Left ventricle myocardium inferior (tissue), 1 donor: Measurements from ENCODE around the gene AIDA. TPM values are rescaled to one million over a fixed set of nuclear protein-coding genes. Genes with fewer than 3 reads are reported as not detected.

Experiments
- DNase-seq: peaks from one replicate; pipeline ENCODE4 v3.0.0-alpha.2; 2020
- H3K27ac ChIP-seq: fragments of 200-600 bp; replicated peaks from 2 replicates; pipeline ENCODE4 v1.8.0; 2021
- H3K27me3 ChIP-seq: fragments of 200-600 bp; 2 replicates; pipeline ENCODE4 v1.8.0; 2021; ENCODE audit warnings: low read depth
- H3K36me3 ChIP-seq: fragments of 200-600 bp; 2 replicates; pipeline ENCODE4 v1.8.0; 2021
- H3K4me1 ChIP-seq: fragments of 200-600 bp; 2 replicates; pipeline ENCODE4 v1.8.0; 2021
- H3K4me3 ChIP-seq: fragments of 200-600 bp; 2 replicates; pipeline ENCODE4 v1.8.0; 2021; ENCODE audit warnings: mild to moderate bottlenecking, moderate library complexity
- H3K9me3 ChIP-seq: fragments of 200-600 bp; replicated peaks from 2 replicates; pipeline ENCODE4 v1.8.0; 2021
- CTCF ChIP-seq: fragments of 200-600 bp; IDR thresholded peaks from 2 replicates; pipeline ENCODE4 v1.8.0; 2021; ENCODE audit warnings: antibody characterized with exemption, mild to moderate bottlenecking, borderline replicate concordance
- intact Hi-C: fragments of 100-400 bp; cut with micrococcal nuclease; formaldehyde crosslinking; loops from one replicate; pipeline ENCODE4 v1.11.0; 2022
- total RNA-seq: library from RNA; stranded (reverse); fragmentation: NEBNext Ultra II Directional; extraction: Animal tissue kit (Norgen Biotek cat#: 25700); gene quantifications from one replicate; pipeline ENCODE4 v1.2.1, GENCODE V29; 2021
- donor health status: DM: no; HTN: yes; CAD: no; lungs with severe emphysema.

Gene AIDA
- total RNA-seq, 1 donor from 2014 or later: 46.3 TPM

DNA sequence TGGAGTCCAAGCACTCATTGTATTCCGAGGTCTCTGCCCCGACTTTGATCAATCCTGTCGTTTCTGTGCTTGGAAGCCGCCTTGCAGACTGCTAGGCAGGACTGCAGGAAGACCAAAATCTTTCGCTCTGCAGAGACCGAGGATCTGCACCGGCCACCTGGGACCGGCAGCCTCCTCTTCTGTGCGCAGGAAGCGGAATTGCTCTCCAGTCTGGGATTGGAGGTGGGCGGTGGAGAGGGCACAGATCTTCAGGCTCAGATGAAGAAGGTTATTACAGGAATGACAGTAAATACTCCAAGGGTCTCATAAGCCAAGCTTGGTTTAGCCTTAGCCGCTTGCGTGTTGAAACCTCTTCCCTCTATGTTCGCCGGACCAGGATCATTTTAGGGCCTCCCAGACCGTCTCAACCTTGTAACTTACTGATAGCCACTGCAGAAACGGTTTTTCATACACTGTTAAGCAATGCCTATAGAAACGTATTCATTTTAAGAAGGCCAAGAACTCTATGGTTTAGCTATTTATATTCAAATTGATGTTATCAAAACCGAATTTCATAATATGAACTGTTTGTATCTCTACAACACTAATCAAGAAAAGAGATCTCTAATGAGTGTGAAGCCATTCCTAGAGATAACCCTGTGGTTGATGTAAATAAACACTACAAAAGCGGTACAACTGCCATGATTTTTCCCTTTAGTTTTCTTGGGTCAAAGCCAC lies 93.3 kb downstream of the AIDA start:
- TF ChIP-seq CTCF: no peak
- Histone ChIP-seq H3K36me3 (peaks cover 21% of the 10 kb centered on the region), H3K27ac (peak overlapping the region; percentile 84), H3K4me3 (peak overlapping the region; percentile 97), H3K9me3 (no peaks in the 10 kb centered on the region), H3K27me3 (peaks cover 4% of the 10 kb centered on the region), H3K4me1 (peaks cover 33% of the 10 kb centered on the region)
- DNase-seq: peak; percentile 18
- intact Hi-C loops: no loop called here

Other genes starting within 250 kb of the AIDA start
- gene HHIPL2, start 164.4 kb downstream of the AIDA start, total RNA-seq: not detected
- gene TAF1A, start 122.6 kb downstream of the AIDA start, total RNA-seq: 2.5 TPM
- 53.5 TPM for gene MIA3, start 94.4 kb downstream of the AIDA start, total RNA-seq
- 28.9 TPM for gene BROX, start 73 bp upstream of the AIDA start, total RNA-seq
- gene FAM177B, start 24.7 kb upstream of the AIDA start, total RNA-seq: not detected
- 3.4 TPM for gene DISP1, start 102.5 kb upstream of the AIDA start, total RNA-seq